ENCODE results near the gene FOLR3.
"Not testable (repeated sequence)": the region's sequence is repeated elsewhere in the genome, so short reads cannot be mapped to it uniquely, and the experiment has no call there.

Gene FOLR3

GRCh38 chr11:72138821-72139390, 3.4 kb downstream of the FOLR3 start:
- H3K27ac ChIP-seq (ENCODE audit: extremely low read depth, low read depth, low read length) = no peak overlapping the region
- no peaks in the 10 kb centered on the region for H3K36me3 ChIP-seq (ENCODE audit: control insufficient read depth in 2 of 2, insufficient read depth in 1 of 2, low read length in 2 of 2)
- ChIA-PET CTCF (no interaction called here), POLR2A (no interaction called here)
- H3K4me3 ChIP-seq (ENCODE audit: low read depth, low read length) = no peak overlapping the region
- no peak for TF ChIP-seq ZNF146 (tag by site-specific recombination; IDR thresholded peaks at IDR 0.05)
- no peaks in the 10 kb centered on the region for H3K9me3 ChIP-seq (ENCODE audit: control insufficient read depth, insufficient read depth, low read depth, low read length)
- no peaks in the 10 kb centered on the region for H3K4me1 ChIP-seq (ENCODE audit: control insufficient read depth, insufficient read depth, low read length)

DNA sequence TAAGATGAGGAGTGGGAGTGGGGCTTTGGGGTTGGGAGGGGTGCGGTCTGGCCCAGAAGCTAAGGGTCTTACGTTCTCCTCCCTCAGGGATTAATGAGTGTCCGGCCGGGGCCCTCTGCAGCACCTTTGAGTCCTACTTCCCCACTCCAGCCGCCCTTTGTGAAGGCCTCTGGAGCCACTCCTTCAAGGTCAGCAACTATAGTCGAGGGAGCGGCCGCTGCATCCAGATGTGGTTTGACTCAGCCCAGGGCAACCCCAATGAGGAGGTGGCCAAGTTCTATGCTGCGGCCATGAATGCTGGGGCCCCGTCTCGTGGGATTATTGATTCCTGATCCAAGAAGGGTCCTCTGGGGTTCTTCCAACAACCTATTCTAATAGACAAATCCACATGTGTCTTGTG, 4.0 kb downstream of the FOLR3 start:
- TF ChIP-seq ZNF133 (tag by site-specific recombination; IDR thresholded peaks at IDR 0.05) (no peak), ZNF341 (tag by site-specific recombination; IDR thresholded peaks at IDR 0.05; ENCODE audit: low read depth) (no peak), ZNF791 (tag by site-specific recombination; IDR thresholded peaks at IDR 0.05) (no peak), CTCF (tag by site-specific recombination; IDR thresholded peaks at IDR 0.05) (no peak), ZNF350 (tag by site-specific recombination; IDR thresholded peaks at IDR 0.05) (no peak)
- TF ChIP-seq, protein P1, sequence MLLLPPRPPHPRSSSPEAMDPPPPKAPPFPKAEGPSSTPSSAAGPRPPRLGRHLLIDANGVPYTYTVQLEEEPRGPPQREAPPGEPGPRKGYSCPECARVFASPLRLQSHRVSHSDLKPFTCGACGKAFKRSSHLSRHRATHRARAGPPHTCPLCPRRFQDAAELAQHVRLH (tag by site-specific recombination; IDR thresholded peaks at IDR 0.05) = no peak
- Histone ChIP-seq H3K36me3 (ENCODE audit: control insufficient read depth in 2 of 2, insufficient read depth in 1 of 2, low read length in 2 of 2) (no peaks in the 10 kb centered on the region), H3K4me1 (ENCODE audit: control insufficient read depth, insufficient read depth, low read length) (no peaks in the 10 kb centered on the region), H3K27ac (ENCODE audit: extremely low read depth, low read depth, low read length) (no peak overlapping the region), H3K9me3 (ENCODE audit: control insufficient read depth, insufficient read depth, low read depth, low read length) (no peaks in the 10 kb centered on the region), H3K4me3 (ENCODE audit: low read depth, low read length) (no peak overlapping the region)
- ChIA-PET POLR2A (no interaction called here), CTCF (interaction anchor here (0.6 to 2.7 kb wide), 2 partner anchors 114 to 148 kb away, joined by 3 to 11 read pairs; no protein-coding TSS in a partner anchor)

- H3K27ac ChIP-seq (ENCODE audit: extremely low read depth, low read depth, low read length) = no peak overlapping the region
- H3K36me3 ChIP-seq (ENCODE audit: control insufficient read depth in 2 of 2, insufficient read depth in 1 of 2, low read length in 2 of 2) = no peaks in the 10 kb centered on the region
- POLR2A ChIA-PET = no interaction called here
- no peak overlapping the region for H3K4me3 ChIP-seq (ENCODE audit: low read depth, low read length)
- CTCF ChIA-PET = interaction anchor here (0.6 to 2.7 kb wide), 3 partner anchors 56 to 138 kb away, joined by 3 to 11 read pairs (median 3); no protein-coding TSS in a partner anchor
- no peaks in the 10 kb centered on the region for H3K4me1 ChIP-seq (ENCODE audit: control insufficient read depth, insufficient read depth, low read length)
- H3K9me3 ChIP-seq (ENCODE audit: control insufficient read depth, insufficient read depth, low read depth, low read length) = no peaks in the 10 kb centered on the region
- no peak for TF ChIP-seq GLI4 (tag by site-specific recombination; IDR thresholded peaks at IDR 0.05)
Observed at GRCh38 chr11:72140661-72141060, 5.1 kb downstream of the FOLR3 start.

DNA sequence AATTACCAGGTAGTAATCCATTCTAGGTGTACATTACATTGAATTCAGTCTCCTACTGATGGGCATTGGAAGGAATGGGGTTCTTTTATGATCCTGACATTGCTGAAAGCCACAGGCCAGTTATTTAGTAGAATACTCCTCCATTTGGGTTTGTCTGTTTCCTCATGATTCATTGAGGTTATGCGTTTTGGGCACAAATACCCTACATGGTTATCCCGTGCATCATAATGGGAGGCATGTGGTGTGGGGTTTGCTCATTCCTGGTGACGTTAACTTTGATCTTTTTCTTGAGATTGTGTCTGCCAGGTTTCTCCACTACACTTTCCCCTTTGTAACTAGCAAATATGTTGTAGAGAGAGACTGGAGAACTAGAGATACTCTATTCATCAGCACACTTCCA, 5.5 kb downstream of the FOLR3 start:
- H3K4me1 ChIP-seq (ENCODE audit: control insufficient read depth, insufficient read depth, low read length) = no peaks in the 10 kb centered on the region
- no peak overlapping the region for H3K4me3 ChIP-seq (ENCODE audit: low read depth, low read length)
- H3K36me3 ChIP-seq (ENCODE audit: control insufficient read depth in 2 of 2, insufficient read depth in 1 of 2, low read length in 2 of 2) = no peaks in the 10 kb centered on the region
- no peaks in the 10 kb centered on the region for H3K9me3 ChIP-seq (ENCODE audit: control insufficient read depth, insufficient read depth, low read depth, low read length)
- POLR2A ChIA-PET = no interaction called here
- no peak for TF ChIP-seq OSR2 (tag by site-specific recombination; IDR thresholded peaks at IDR 0.05)
- no peak overlapping the region for H3K27ac ChIP-seq (ENCODE audit: extremely low read depth, low read depth, low read length)
- CTCF ChIA-PET = interaction anchor here (0.6 to 2.7 kb wide), 6 partner anchors 11 to 138 kb away, joined by 3 to 11 read pairs (median 4); no protein-coding TSS in a partner anchor

- POLR2A ChIA-PET; H3K36me3 ChIP-seq (ENCODE audit: control insufficient read depth in 2 of 2, insufficient read depth in 1 of 2, low read length in 2 of 2); H3K4me1 ChIP-seq (ENCODE audit: control insufficient read depth, insufficient read depth, low read length); H3K4me3 ChIP-seq (ENCODE audit: low read depth, low read length); H3K27ac ChIP-seq (ENCODE audit: extremely low read depth, low read depth, low read length); H3K9me3 ChIP-seq (ENCODE audit: control insufficient read depth, insufficient read depth, low read depth, low read length): not testable (repeated sequence)
- CTCF ChIA-PET = interaction anchor here (0.6 to 2.7 kb wide), 3 partner anchors 117 to 288 kb away, joined by 3 to 11 read pairs (median 3); no protein-coding TSS in a partner anchor
Observed at GRCh38 chr11:72142086-72142485, 6.6 kb downstream of the FOLR3 start.

- H3K4me1 ChIP-seq (ENCODE audit: control insufficient read depth, insufficient read depth, low read length); H3K36me3 ChIP-seq (ENCODE audit: control insufficient read depth in 2 of 2, insufficient read depth in 1 of 2, low read length in 2 of 2); H3K27ac ChIP-seq (ENCODE audit: extremely low read depth, low read depth, low read length); POLR2A ChIA-PET; H3K9me3 ChIP-seq (ENCODE audit: control insufficient read depth, insufficient read depth, low read depth, low read length); H3K4me3 ChIP-seq (ENCODE audit: low read depth, low read length): not testable (repeated sequence)
- CTCF ChIA-PET = interaction anchor here (1.1 to 2.9 kb wide), 7 partner anchors 11 to 288 kb away, joined by 3 to 28 read pairs (median 12); no protein-coding TSS in a partner anchor
Observed at GRCh38 chr11:72142543-72142942, 7.0 kb downstream of the FOLR3 start.

Data from HEK293 (cell line).